A673 (cell line): ENCODE results near the gene ENAH. TPM values are rescaled to one million over a fixed set of nuclear protein-coding genes. Genes with fewer than 3 reads are reported as not detected.

Source experiments
- BruUV-seq: library from RNA; stranded (reverse); fragments of 400-500 nt; replicated peaks from 2 replicates; lab custom pipeline; 2021; lab: Mats Ljungman, UMichigan
- CTCF ChIA-PET: fragments of 300-600 bp; sonication (Branson Sonifier 250); formaldehyde crosslinking; loops from one replicate; lab custom pipeline; 2022; ENCODE audit warnings: antibody characterized with exemption; lab: Charles Lee
- POLR2A ChIA-PET: fragments of 300-600 bp; sonication (Branson Sonifier 250); formaldehyde crosslinking; loops from one replicate; lab custom pipeline; 2022; ENCODE audit warnings: antibody characterized with exemption; ENCODE audit not compliant: low non-redundant PET; lab: Charles Lee
- DNase-seq: peaks from one replicate; pipeline ENCODE4 v3.0.0-alpha.2; 2015; ENCODE audit warnings: low spot score
- H3K27ac ChIP-seq: fragments of 200-600 bp; sonication (generic); 2 replicates; pipeline ENCODE4 v1.5.1; 2016; ENCODE audit warnings: mixed run types, low read depth, mild to moderate bottlenecking, mixed read lengths, antibody characterized with exemption, low read length; ENCODE audit not compliant: poor library complexity, severe bottlenecking
- H3K27me3 ChIP-seq: fragments of 200-600 bp; sonication (generic); replicated peaks from 2 replicates; pipeline ENCODE4 v1.6.1; 2017; ENCODE audit warnings: mixed run types, low read depth, mild to moderate bottlenecking, mixed read lengths, antibody characterized with exemption, low read length; ENCODE audit not compliant: insufficient read depth, poor library complexity
- H3K36me3 ChIP-seq: fragments of 200-600 bp; sonication (generic); 2 replicates; pipeline ENCODE4 v1.6.1; 2016; ENCODE audit warnings: mixed run types, mild to moderate bottlenecking, mixed read lengths, antibody characterized with exemption, low read length; ENCODE audit not compliant: insufficient read depth, poor library complexity, severe bottlenecking
- H3K4me1 ChIP-seq: fragments of 200-600 bp; sonication (generic); 2 replicates; pipeline ENCODE4 v1.6.1; 2017; ENCODE audit warnings: mixed run types, mild to moderate bottlenecking, mixed read lengths, antibody characterized with exemption, low read length; ENCODE audit not compliant: insufficient read depth, poor library complexity, severe bottlenecking
- H3K4me3 ChIP-seq: fragments of 200-600 bp; sonication (generic); 2 replicates; pipeline ENCODE4 v1.5.1; 2016; ENCODE audit warnings: low read depth, mixed run types, mild to moderate bottlenecking, mixed read lengths, low read length; ENCODE audit not compliant: poor library complexity, severe bottlenecking
- H3K9me3 ChIP-seq: fragments of 200-600 bp; sonication (generic); 2 replicates; pipeline ENCODE4 v1.6.1; 2016; ENCODE audit warnings: mixed run types, low read depth, mild to moderate bottlenecking, mixed read lengths, antibody characterized with exemption, low read length; ENCODE audit not compliant: poor library complexity, severe bottlenecking
- CTCF ChIP-seq: fragments of 300-800, 200-600 bp; sonication (generic); conservative IDR thresholded peaks from 2 replicates; pipeline ENCODE4 v1.5.1; 2017; ENCODE audit warnings: low read depth, mild to moderate bottlenecking, antibody characterized with exemption, low read length, moderate library complexity, mixed read lengths
- EZH2 ChIP-seq: fragments of 200-600 bp; sonication (generic); IDR thresholded peaks from 2 replicates; pipeline ENCODE4 v1.6.1; 2017; ENCODE audit warnings: borderline replicate concordance, low read depth, mild to moderate bottlenecking, mixed read lengths, antibody characterized with exemption, low read length; ENCODE audit not compliant: poor library complexity, severe bottlenecking
- intact Hi-C: fragments of 100-400 bp; cut with micrococcal nuclease; formaldehyde crosslinking; loops from one replicate; pipeline ENCODE4 v1.10.0; 2022; ENCODE audit not compliant: unreplicated experiment
- total RNA-seq: library from RNA; stranded (reverse); gene quantifications from 2 replicates; pipeline ENCODE4 v1.2.3, GENCODE V29; 2021

ENAH gene
- total RNA-seq, 1 experiment from 2014 or later = 186 TPM

GRCh38 chr1:225688345-225688744 is 35.4 kb upstream of the ENAH start:
- TF ChIP-seq CTCF (no peak), EZH2 (no peak)
- ChIA-PET POLR2A (no interaction called here), CTCF (interaction anchor here (0.6 kb wide), 1 partner anchor 16 kb away, joined by 6 read pairs; no protein-coding TSS in a partner anchor)
- H3K4me3 ChIP-seq = no peak overlapping the region
- no peaks in the 10 kb centered on the region for H3K4me1 ChIP-seq
- DNase-seq = no peak
- H3K27me3 ChIP-seq = no peaks in the 10 kb centered on the region
- no peaks in the 10 kb centered on the region for H3K36me3 ChIP-seq
- intact Hi-C loops = no loop called here
- no peaks in the 10 kb centered on the region for H3K9me3 ChIP-seq
- H3K27ac ChIP-seq = no peak overlapping the region
- BruUV-seq = no TSS peak

- DNase-seq = no peak
- ChIA-PET POLR2A (no interaction called here), CTCF (no interaction called here)
- H3K36me3 ChIP-seq = no peaks in the 10 kb centered on the region
- no peaks in the 10 kb centered on the region for H3K27me3 ChIP-seq
- H3K4me1 ChIP-seq = no peaks in the 10 kb centered on the region
- H3K27ac ChIP-seq = no peak overlapping the region
- TF ChIP-seq CTCF = no peak
- TF ChIP-seq EZH2 = no peak
- intact Hi-C loops = no loop called here
- no TSS peak for BruUV-seq
- no peak overlapping the region for H3K4me3 ChIP-seq
- no peaks in the 10 kb centered on the region for H3K9me3 ChIP-seq
Observed at GRCh38 chr1:225685476-225686176, 32.7 kb upstream of the ENAH start.

GRCh38 chr1:225684741-225685140 is 31.8 kb upstream of the ENAH start:
- DNase-seq = no peak
- no peak overlapping the region for H3K4me3 ChIP-seq
- no TSS peak for BruUV-seq
- no peaks in the 10 kb centered on the region for H3K27me3 ChIP-seq
- no peak overlapping the region for H3K27ac ChIP-seq
- CTCF ChIA-PET = no interaction called here
- TF ChIP-seq EZH2 (no peak), CTCF (no peak)
- no peaks in the 10 kb centered on the region for H3K36me3 ChIP-seq
- intact Hi-C loops = no loop called here
- H3K9me3 ChIP-seq = no peaks in the 10 kb centered on the region
- POLR2A ChIA-PET = no interaction called here
- H3K4me1 ChIP-seq = no peaks in the 10 kb centered on the region
